Fibroblast of pulmonary artery (primary cell): ENCODE measurements around the gene AHDC1.

Experiments used
- DNase-seq: peaks from one replicate; pipeline ENCODE4 v3.0.0-alpha.2; 2010; ENCODE audit warnings: low read depth
- H3K4me3 ChIP-seq: replicated peaks from 2 replicates; pipeline ENCODE4 v1.5.1; 2011; ENCODE audit warnings: low read depth, mild to moderate bottlenecking, control low read depth, low read length, moderate library complexity
- CTCF ChIP-seq: IDR thresholded peaks from 2 replicates; pipeline ENCODE4 v1.5.1; 2011; ENCODE audit warnings: mild to moderate bottlenecking, control low read depth, low read length, inconsistent platforms; ENCODE audit errors: missing control alignments

The AHDC1 gene

GRCh38 chr1:27600498-27601175 is 3.3 kb downstream of the AHDC1 start:
- no peak for TF ChIP-seq CTCF
- peak overlapping the region; percentile 12 for H3K4me3 ChIP-seq
- DNase-seq = peak; percentile 58

- no peak for DNase-seq
- H3K4me3 ChIP-seq = peak overlapping the region; percentile 15
- TF ChIP-seq CTCF = no peak
Measured at GRCh38 chr1:27599605-27600497, 4.1 kb downstream of the AHDC1 start.

- H3K4me3 ChIP-seq = peak overlapping the region; percentile 19
- TF ChIP-seq CTCF = no peak
- DNase-seq = peak; percentile 84
Measured at GRCh38 chr1:27598902-27599528, 4.9 kb downstream of the AHDC1 start.

GRCh38 chr1:27598295-27598687 is 5.7 kb downstream of the AHDC1 start:
- no peak overlapping the region for H3K4me3 ChIP-seq
- no peak for TF ChIP-seq CTCF

GRCh38 chr1:27597516-27598294 is 6.2 kb downstream of the AHDC1 start:
- H3K4me3 ChIP-seq = peak overlapping the region; percentile 19
- TF ChIP-seq CTCF = no peak
- no peak for DNase-seq

More at GRCh38 chr1:27598295-27598687, 5.7 kb downstream of the AHDC1 start:
- peak; percentile 60 for DNase-seq

- no peak for DNase-seq
- H3K4me3 ChIP-seq = no peak overlapping the region
- no peak for TF ChIP-seq CTCF
Measured at GRCh38 chr1:27596986-27597385, 7.0 kb downstream of the AHDC1 start.
